B cell (primary cell): ENCODE measurements around the gene MIGA1. TPM values are rescaled to one million over a fixed set of nuclear protein-coding genes. Genes with fewer than 3 reads are reported as not detected.

Source experiments
- ATAC-seq: fragments of 200-7000 bp; cut with Tn5 transposase; one replicate; pipeline ENCODE4 v1.10.0; 2021; ENCODE audit warnings: low read depth, mild to moderate bottlenecking, moderate number of reproducible peaks, moderate library complexity
- CTCF ChIA-PET: fragments of 350-600 bp; sonication (Branson Sonifier 250); formaldehyde crosslinking; loops from one replicate; lab custom pipeline; 2021; ENCODE audit warnings: antibody characterized with exemption, inconsistent platforms; lab: Charles Lee
- POLR2A ChIA-PET: fragments of 350-600 bp; sonication (Branson Sonifier 250); formaldehyde crosslinking; loops from one replicate; lab custom pipeline; 2021; ENCODE audit warnings: antibody characterized with exemption; lab: Charles Lee
- DNase-seq: peaks from one replicate; pipeline ENCODE4 v3.0.0; 2013
- H2AFZ ChIP-seq: 2 replicates; pipeline ENCODE4 v1.6.1; 2012; ENCODE audit warnings: mild to moderate bottlenecking, low read depth, low read length; ENCODE audit not compliant: insufficient read depth, poor library complexity, severe bottlenecking
- H3K27ac ChIP-seq, 2 donors: 1 replicate in 1 of 2; 2 replicates in 1 of 2; pipeline ENCODE4 v1.5.1; 2012 to 2013; ENCODE audit warnings: low read length in 2 of 2, mild to moderate bottlenecking in 2 of 2, moderate library complexity in 1 of 2
- H3K27me3 ChIP-seq, 4 experiments: fragments of 200-600 bp in 1 of 4; sonication (generic) in 1 of 4; replicated peaks in 1 of 4; 1 replicate in 2 of 4; 2 replicates in 2 of 4; pipeline versions ENCODE4 v1.6.1 to v1.7.0; 2013 to 2016; ENCODE audit warnings: low read length in 3 of 4, mild to moderate bottlenecking in 2 of 4, mixed read lengths in 1 of 4, moderate library complexity in 1 of 4; ENCODE audit not compliant: insufficient read depth in 4 of 4, control insufficient read depth in 3 of 4; ENCODE audit errors: control extremely low read depth in 1 of 4
- H3K36me3 ChIP-seq, 2 experiments: replicated peaks in 1 of 2; 1 replicate in 1 of 2; 2 replicates in 1 of 2; pipeline versions ENCODE4 v1.6.1 to v1.7.1; 2013; ENCODE audit warnings: low read length in 1 of 2; ENCODE audit not compliant: insufficient read depth in 2 of 2, control insufficient read depth in 1 of 2; ENCODE audit errors: control extremely low read depth in 1 of 2, extremely low read depth in 1 of 2
- H3K4me1 ChIP-seq, 2 donors: fragments of 200-600 bp in 1 of 2; sonication (generic) in 1 of 2; 1 replicate in 1 of 2; 2 replicates in 1 of 2; pipeline versions ENCODE4 v1.5.1 to v1.6.1; 2013 to 2017; ENCODE audit warnings: low read length in 2 of 2; ENCODE audit not compliant: control insufficient read depth in 2 of 2, insufficient read depth in 2 of 2
- H3K4me2 ChIP-seq: replicated peaks from 2 replicates; pipeline ENCODE3; 2012; ENCODE audit warnings: mild to moderate bottlenecking, low read depth, low read length; ENCODE audit not compliant: poor library complexity, severe bottlenecking
- H3K4me3 ChIP-seq, 5 experiments: fragments of 200-600 bp in 1 of 5; sonication (generic) in 1 of 5; 1 replicate in 3 of 5; 2 replicates in 2 of 5; pipeline versions ENCODE4 v1.5.1 to v1.7.0; 2011 to 2016; ENCODE audit warnings: low read length in 4 of 5, mild to moderate bottlenecking in 4 of 5, low read depth in 2 of 5, control low read depth in 1 of 5, moderate library complexity in 1 of 5; ENCODE audit not compliant: insufficient read depth in 1 of 5; ENCODE audit errors: control extremely low read depth in 1 of 5, extremely low read depth in 1 of 5
- H3K79me2 ChIP-seq: fragments of 200-600 bp; sonication (generic); one replicate; pipeline ENCODE4 v1.6.0; 2016; ENCODE audit warnings: low read length; ENCODE audit not compliant: control insufficient read depth, insufficient read depth
- H3K9ac ChIP-seq: fragments of 200-600 bp; sonication (generic); 2 replicates; pipeline ENCODE4 v1.6.1; 2017; ENCODE audit warnings: mild to moderate bottlenecking, low read length, moderate library complexity
- H3K9me3 ChIP-seq, 3 donors: one replicate each; pipeline versions ENCODE4 v1.6.1 to v1.7.1; 2013; ENCODE audit warnings: low read length in 2 of 3; ENCODE audit not compliant: control insufficient read depth in 2 of 3, insufficient read depth in 1 of 3; ENCODE audit errors: control extremely low read depth in 1 of 3
- H4K20me1 ChIP-seq: 2 replicates; pipeline ENCODE4 v1.6.0; 2012; ENCODE audit warnings: mild to moderate bottlenecking, low read length; ENCODE audit not compliant: insufficient read depth, control insufficient read depth, poor library complexity, severe bottlenecking
- H3K27ac Mint-ChIP-seq: one replicate; pipeline ENCODE4 v1.8.0; 2021; ENCODE audit warnings: mixed read lengths
- H3K27me3 Mint-ChIP-seq: one replicate; pipeline ENCODE4 v1.8.0; 2021; ENCODE audit warnings: mixed read lengths
- H3K4me1 Mint-ChIP-seq: one replicate; pipeline ENCODE4 v1.8.0; 2021; ENCODE audit warnings: mixed read lengths
- H3K4me3 Mint-ChIP-seq: one replicate; pipeline ENCODE4 v1.8.0; 2021; ENCODE audit warnings: mixed read lengths
- H3K9me3 Mint-ChIP-seq: one replicate; pipeline ENCODE4 v1.8.0; 2022; ENCODE audit warnings: mixed read lengths; ENCODE audit not compliant: insufficient read depth
- CTCF ChIP-seq: fragments of 200-600 bp; IDR thresholded peaks from one replicate; pipeline ENCODE4 v1.8.0; 2022; ENCODE audit warnings: antibody characterized with exemption, mild to moderate bottlenecking
- EZH2 ChIP-seq: IDR thresholded peaks from 2 replicates; pipeline ENCODE4 v1.6.1; 2012; ENCODE audit warnings: borderline replicate concordance, low read depth, mild to moderate bottlenecking, moderate library complexity, low read length; ENCODE audit not compliant: insufficient read depth, poor library complexity, severe bottlenecking
- WGBS: methylation state at CpG from one replicate; pipeline ENCODE4 v1.1.5; 2013; ENCODE audit warnings: missing lambda C conversion rate; ENCODE audit not compliant: insufficient coverage; 5-methylcytosine and 5-hydroxymethylcytosine counted together
- intact Hi-C: fragments of 100-400 bp; cut with micrococcal nuclease; formaldehyde crosslinking; loops from one replicate; pipeline ENCODE4 v1.10.0; 2022
- polyA plus RNA-seq: library from polyadenylated mRNA; depleted of rRNA; stranded (reverse); fragments of >200 nt; gene quantifications from 2 replicates; pipeline ENCODE4 v1.2.3, GENCODE V29; 2012
- total RNA-seq, 2 donors: library from RNA; stranded (reverse); fragments of 120-200 nt in 1 of 2; gene quantifications; 1 replicate in 1 of 2; 2 replicates in 1 of 2; pipeline versions ENCODE4 v1.2.3 to v1.2.4, GENCODE V29; 2013 to 2022

Gene MIGA1
- total and polyA plus RNA-seq, 2 donors (not counting 1 experiment from before 2014, with no cell fraction given) = 5.0 to 18.0 TPM

- TF ChIP-seq EZH2 (no peak), CTCF (no peak)
- H3K4me3 ChIP-seq = no peak overlapping the region
- no peak overlapping the region for H3K9ac ChIP-seq
- Mint-ChIP-seq H3K4me1 (no peaks in the 10 kb centered on the region), H3K4me3 (no peak overlapping the region), H3K27me3 (no peaks in the 10 kb centered on the region), H3K27ac (no peak overlapping the region), H3K9me3 (no peaks in the 10 kb centered on the region)
- no peaks in the 10 kb centered on the region for H3K27me3 ChIP-seq
- CTCF ChIA-PET = no interaction called here
- H3K9me3 ChIP-seq = no peaks in the 10 kb centered on the region
- POLR2A ChIA-PET = no interaction called here
- H2AFZ ChIP-seq = no peak overlapping the region
- no peaks in the 10 kb centered on the region for H3K79me2 ChIP-seq
- H3K27ac ChIP-seq = no peak overlapping the region
- intact Hi-C loops = no loop called here
- WGBS = no CpG with 5 or more reads among the region's 1 CpG
- no peak for ATAC-seq
- H3K36me3 ChIP-seq = peaks cover 7 to 12% of the 10 kb centered on the region in 2 experiments
- no peaks in the 10 kb centered on the region for H3K4me1 ChIP-seq
- H3K4me2 ChIP-seq = no peak overlapping the region
- H4K20me1 ChIP-seq = no peaks in the 10 kb centered on the region
- DNase-seq = no peak
Measured at GRCh38 chr1:77873461-77873860, 94.0 kb downstream of the MIGA1 start.

DNA sequence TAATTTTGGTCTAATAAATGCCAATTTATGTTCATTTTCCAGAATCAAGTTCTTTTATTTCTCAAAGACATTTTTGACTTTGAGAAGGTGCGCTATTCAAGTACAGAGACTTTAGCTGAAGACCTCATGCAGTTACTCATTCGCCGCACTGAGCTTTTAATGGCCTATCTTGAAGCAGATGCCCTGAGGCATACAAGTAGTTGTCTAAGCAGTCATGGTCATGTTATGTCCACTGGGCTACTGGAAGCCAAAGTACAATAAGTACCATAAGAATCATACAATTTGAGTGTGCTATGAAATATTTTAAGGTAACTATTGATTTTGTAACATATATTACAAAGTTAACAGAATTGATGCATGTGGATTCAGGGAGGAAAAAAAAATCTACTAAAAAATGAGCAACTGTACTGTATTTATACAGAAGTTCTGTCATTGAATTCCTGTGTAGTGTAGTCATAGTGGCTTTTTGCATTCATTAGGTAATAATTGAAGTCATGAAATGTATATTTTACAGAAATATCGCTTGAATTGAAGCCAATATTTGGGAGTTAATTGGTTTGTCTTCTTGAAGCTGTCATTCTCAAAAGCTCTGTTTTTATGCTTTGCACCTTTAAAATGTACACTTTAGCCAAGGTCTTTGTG, 95.5 kb downstream of the MIGA1 start:
- POLR2A ChIA-PET = no interaction called here

More for the DNA sequence above, 95.5 kb downstream of the MIGA1 start:
- no peak for DNase-seq
- H3K79me2 ChIP-seq = no peaks in the 10 kb centered on the region
- TF ChIP-seq EZH2 = no peak
- TF ChIP-seq CTCF = no peak
- Mint-ChIP-seq H3K4me3 (no peak overlapping the region), H3K27me3 (no peaks in the 10 kb centered on the region), H3K27ac (no peak overlapping the region), H3K4me1 (no peaks in the 10 kb centered on the region), H3K9me3 (no peaks in the 10 kb centered on the region)
- no peaks in the 10 kb centered on the region for H3K4me1 ChIP-seq
- no peak overlapping the region for H3K27ac ChIP-seq
- 96% methylated on average over 3 of the region's 4 CpGs for WGBS
- H4K20me1 ChIP-seq = no peaks in the 10 kb centered on the region
- CTCF ChIA-PET = no interaction called here
- no peak for ATAC-seq
- H3K4me2 ChIP-seq = no peak overlapping the region
- H3K9me3 ChIP-seq = no peaks in the 10 kb centered on the region
- no peak overlapping the region for H2AFZ ChIP-seq
- H3K4me3 ChIP-seq = no peak overlapping the region
- no peak overlapping the region for H3K9ac ChIP-seq
- no peaks in the 10 kb centered on the region for H3K27me3 ChIP-seq
- intact Hi-C loops = no loop called here
- peaks cover 5 to 10% of the 10 kb centered on the region in 2 experiments for H3K36me3 ChIP-seq
